HepG2 (cell line): Measurements from ENCODE around the gene TRMT1. TPM values are rescaled to one million over a fixed set of nuclear protein-coding genes. Genes with fewer than 3 reads are reported as not detected.

ENCODE experiments used
- AKNA ChIP-seq: sonication (generic); formaldehyde crosslinking; IDR thresholded peaks from 2 replicates; pipeline ENCODE4 v1.4.0; 2020; ENCODE audit warnings: missing genetic modification reagents, borderline replicate concordance
- ATF5 ChIP-seq: sonication (generic); formaldehyde crosslinking; IDR thresholded peaks from 2 replicates; pipeline ENCODE4 v1.4.0; 2020; ENCODE audit warnings: mild to moderate bottlenecking, low read depth, missing genetic modification reagents
- EP300 ChIP-seq, 3 experiments: sonication (generic) in 1 of 3; formaldehyde crosslinking in 1 of 3; IDR thresholded peaks; 2 replicates each; pipeline versions ENCODE4 v1.5.1 to v1.6.1; 2011 to 2020; ENCODE audit warnings: low read depth in 2 of 3, low read length in 2 of 3, borderline replicate concordance in 1 of 3, improper control_type of control experiment in 1 of 3, mild to moderate bottlenecking in 1 of 3, missing genetic modification reagents in 1 of 3, moderate library complexity in 1 of 3
- FOXK2 ChIP-seq: fragments of 450-650 bp; IDR thresholded peaks from 2 replicates; pipeline ENCODE4 v1.6.1; 2016
- GMEB1 ChIP-seq: sonication (generic); formaldehyde crosslinking; IDR thresholded peaks from 2 replicates; pipeline ENCODE4 v1.5.1; 2020; ENCODE audit warnings: missing genetic modification reagents, mild to moderate bottlenecking, borderline replicate concordance
- MBD4 ChIP-seq: IDR thresholded peaks from 2 replicates; pipeline ENCODE4 v1.6.1; 2012; ENCODE audit warnings: low read length, inconsistent platforms, borderline replicate concordance
- NR0B2 ChIP-seq: sonication (generic); formaldehyde crosslinking; IDR thresholded peaks from 2 replicates; pipeline ENCODE4 v1.4.0; 2020; ENCODE audit warnings: mild to moderate bottlenecking, missing genetic modification reagents
- PHF20 ChIP-seq: sonication (generic); formaldehyde crosslinking; IDR thresholded peaks from 2 replicates; pipeline ENCODE4 v1.5.0; 2020; ENCODE audit warnings: mild to moderate bottlenecking, missing genetic modification reagents
- SOX13 ChIP-seq, 3 experiments: fragments of 450-650 bp in 1 of 3; sonication (generic) in 1 of 3; formaldehyde crosslinking in 1 of 3; IDR thresholded peaks in 2 of 3; conservative IDR thresholded peaks in 1 of 3; 2 replicates each; pipeline versions ENCODE4 v1.5.0 to v1.6.1; 2016 to 2020; ENCODE audit warnings: antibody characterized with exemption in 1 of 3, mild to moderate bottlenecking in 1 of 3, missing compliant biosample characterization in 1 of 3, missing genetic modification reagents in 1 of 3, moderate library complexity in 1 of 3
- STAT5B ChIP-seq: sonication (generic); formaldehyde crosslinking; IDR thresholded peaks from 2 replicates; pipeline ENCODE4 v1.4.0; 2020; ENCODE audit warnings: missing genetic modification reagents
- ZNF230 ChIP-seq: sonication (generic); formaldehyde crosslinking; IDR thresholded peaks from 2 replicates; pipeline ENCODE4 v1.4.0; 2020; ENCODE audit warnings: mild to moderate bottlenecking, missing genetic modification reagents
- ZNF367 ChIP-seq: sonication (generic); formaldehyde crosslinking; IDR thresholded peaks from 2 replicates; pipeline ENCODE4 v1.4.0; 2020; ENCODE audit warnings: missing genetic modification reagents, borderline replicate concordance
- ZNF766 ChIP-seq: sonication (generic); formaldehyde crosslinking; IDR thresholded peaks from 2 replicates; pipeline ENCODE4 v1.5.0; 2020; ENCODE audit warnings: missing genetic modification reagents, borderline replicate concordance
- polyA plus RNA-seq, 8 experiments: library from polyadenylated mRNA; depleted of rRNA in 3 of 8; stranded (reverse) in 7 of 8; unstranded in 1 of 8; fragments of >200 nt; fragmentation: Illumina TruSeq in 4 of 8; extraction: Trizol in 4 of 8; gene quantifications; 2 replicates each; pipeline versions ENCODE4 v1.2.1 to v1.2.3, GENCODE V29; 2011 to 2016; ENCODE audit warnings: low read depth in 4 of 8, missing spikeins in 1 of 8, mixed read lengths in 1 of 8; ENCODE audit not compliant: insufficient read depth in 1 of 8
- total RNA-seq, 5 experiments: library from RNA; depleted of rRNA; stranded (reverse); fragments of >200 nt; fragmentation: Illumina TruSeq; extraction: Trizol; gene quantifications; 2 replicates each; pipeline ENCODE4 v1.2.3, GENCODE V29; 2016; ENCODE audit warnings: low read depth in 1 of 5
- TF ChIP-seq, protein P1 (sequence below): sonication (generic); formaldehyde crosslinking; conservative IDR thresholded peaks from 2 replicates; pipeline ENCODE4 v1.4.0; 2020; ENCODE audit warnings: missing genetic modification reagents

Gene TRMT1
- total and polyA plus RNA-seq, 2 of the 13 experiments (the other 11 are each of a cell fraction or from before 2014, with no cell fraction given) = 35.5 to 44.1 TPM

DNA sequence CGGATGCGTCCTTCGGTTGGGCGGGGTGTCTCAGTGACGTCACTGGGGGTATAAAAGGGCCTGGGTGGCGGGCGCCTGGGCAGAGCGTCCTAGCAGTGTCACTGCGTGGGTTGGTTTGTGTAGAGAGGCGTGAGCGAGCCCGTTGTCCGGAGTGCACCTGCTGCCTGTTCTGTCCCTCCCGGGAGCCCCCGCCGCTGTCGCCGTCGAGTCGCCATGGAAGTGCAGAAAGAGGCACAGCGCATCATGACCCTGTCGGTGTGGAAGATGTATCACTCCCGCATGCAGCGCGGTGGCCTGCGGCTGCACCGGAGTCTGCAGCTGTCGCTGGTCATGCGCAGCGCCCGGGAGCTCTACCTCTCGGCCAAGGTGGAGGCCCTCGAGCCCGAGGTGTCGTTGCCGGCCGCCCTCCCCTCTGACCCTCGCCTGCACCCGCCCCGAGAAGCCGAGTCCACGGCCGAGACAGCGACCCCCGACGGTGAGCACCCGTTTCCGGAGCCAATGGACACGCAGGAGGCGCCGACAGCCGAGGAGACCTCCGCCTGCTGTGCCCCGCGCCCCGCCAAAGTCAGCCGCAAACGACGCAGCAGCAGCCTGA lies 36.5 kb upstream of the TRMT1 start (continued):
- TF ChIP-seq, protein P1, sequence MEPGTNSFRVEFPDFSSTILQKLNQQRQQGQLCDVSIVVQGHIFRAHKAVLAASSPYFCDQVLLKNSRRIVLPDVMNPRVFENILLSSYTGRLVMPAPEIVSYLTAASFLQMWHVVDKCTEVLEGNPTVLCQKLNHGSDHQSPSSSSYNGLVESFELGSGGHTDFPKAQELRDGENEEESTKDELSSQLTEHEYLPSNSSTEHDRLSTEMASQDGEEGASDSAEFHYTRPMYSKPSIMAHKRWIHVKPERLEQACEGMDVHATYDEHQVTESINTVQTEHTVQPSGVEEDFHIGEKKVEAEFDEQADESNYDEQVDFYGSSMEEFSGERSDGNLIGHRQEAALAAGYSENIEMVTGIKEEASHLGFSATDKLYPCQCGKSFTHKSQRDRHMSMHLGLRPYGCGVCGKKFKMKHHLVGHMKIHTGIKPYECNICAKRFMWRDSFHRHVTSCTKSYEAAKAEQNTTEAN (CRISPR knock-in tag) = 0 out of 2 replicates have a peak, but pooled peaks have one; percentile 57
- no peak for TF ChIP-seq FOXK2
- TF ChIP-seq ATF5 (CRISPR knock-in tag) = no peak
- no peak for TF ChIP-seq GMEB1
- peak; percentile 49; the same call in 1 of the 2 replicates for TF ChIP-seq NR0B2 (CRISPR knock-in tag)
- peak; percentile 83 for TF ChIP-seq ZNF766 (CRISPR knock-in tag)
- TF ChIP-seq STAT5B (CRISPR knock-in tag) = peak; percentile 47; the same call in 1 of the 2 replicates
- no peak for TF ChIP-seq AKNA (CRISPR knock-in tag)
- TF ChIP-seq EP300 (IDR thresholded peaks at IDR 0.05; ENCODE audit: low read depth in 2 of 2, low read length in 2 of 2) = no peak
- peak; percentile 8; the same call in 1 of the 2 replicates for TF ChIP-seq EP300 (CRISPR knock-in tag; IDR thresholded peaks at IDR 0.05; ENCODE audit: borderline replicate concordance)
- no peak for TF ChIP-seq SOX13 (IDR thresholded peaks at IDR 0.05)
- TF ChIP-seq SOX13 (CRISPR knock-in tag; conservative IDR thresholded peaks at IDR 0.05 in 1 of 2, IDR thresholded peaks at IDR 0.05 in 1 of 2) = no peak
- peak; percentile 44; the same call in 1 of the 2 replicates for TF ChIP-seq PHF20
- TF ChIP-seq ZNF230 (CRISPR knock-in tag) = 0 out of 2 replicates have a peak, but pooled peaks have one; percentile 2
- TF ChIP-seq ZNF367 (CRISPR knock-in tag) = 0 out of 2 replicates have a peak, but pooled peaks have one; percentile 16
- no peak for TF ChIP-seq MBD4
